Calu3 (cell line): ENCODE results near the gene YBX1. TPM values are rescaled to one million over a fixed set of nuclear protein-coding genes. Genes with fewer than 3 reads are reported as not detected.

Experiments
- BruUV-seq: library from RNA; stranded (reverse); fragments of 400-500 nt; replicated peaks from 2 replicates; lab custom pipeline; 2021; lab: Mats Ljungman, UMichigan
- CTCF ChIA-PET: fragments of 300-600 bp; sonication (Branson Sonifier 250); formaldehyde crosslinking; loops from one replicate; lab custom pipeline; 2022; ENCODE audit warnings: antibody characterized with exemption; lab: Charles Lee
- DNase-seq: peaks from one replicate; pipeline ENCODE4 v3.0.0; 2022
- H3K27ac Mint-ChIP-seq: one replicate; pipeline ENCODE4 v1.8.0; 2022; ENCODE audit warnings: mixed read lengths; ENCODE audit not compliant: unreplicated experiment
- H3K27me3 Mint-ChIP-seq: one replicate; pipeline ENCODE4 v1.8.0; 2022; ENCODE audit warnings: mixed read lengths; ENCODE audit not compliant: unreplicated experiment
- H3K36me3 Mint-ChIP-seq: one replicate; pipeline ENCODE4 v1.8.0; 2022; ENCODE audit warnings: mild to moderate bottlenecking, moderate library complexity, mixed read lengths; ENCODE audit not compliant: insufficient read depth, unreplicated experiment
- H3K4me1 Mint-ChIP-seq: one replicate; pipeline ENCODE4 v1.8.0; 2022; ENCODE audit warnings: mild to moderate bottlenecking, low read depth, mixed read lengths; ENCODE audit not compliant: unreplicated experiment
- H3K4me3 Mint-ChIP-seq: one replicate; pipeline ENCODE4 v1.8.0; 2022; ENCODE audit warnings: mild to moderate bottlenecking, low read depth, moderate library complexity, mixed read lengths; ENCODE audit not compliant: unreplicated experiment
- H3K9me3 Mint-ChIP-seq: one replicate; pipeline ENCODE4 v1.8.0; 2022; ENCODE audit warnings: low read depth, mixed read lengths; ENCODE audit not compliant: unreplicated experiment
- CTCF ChIP-seq: fragments of 200-600 bp; IDR thresholded peaks from one replicate; pipeline ENCODE4 v1.8.0; 2022; ENCODE audit warnings: antibody characterized with exemption; ENCODE audit not compliant: unreplicated experiment
- intact Hi-C: fragments of 100-400 bp; cut with micrococcal nuclease; formaldehyde crosslinking; loops from one replicate; pipeline ENCODE4 v1.10.0; 2022; ENCODE audit not compliant: unreplicated experiment
- total RNA-seq: library from RNA; stranded (reverse); gene quantifications from 2 replicates; pipeline ENCODE4 v1.2.3, GENCODE V29; 2022

The YBX1 gene
- total RNA-seq, 1 experiment from 2014 or later: 937 TPM

DNA sequence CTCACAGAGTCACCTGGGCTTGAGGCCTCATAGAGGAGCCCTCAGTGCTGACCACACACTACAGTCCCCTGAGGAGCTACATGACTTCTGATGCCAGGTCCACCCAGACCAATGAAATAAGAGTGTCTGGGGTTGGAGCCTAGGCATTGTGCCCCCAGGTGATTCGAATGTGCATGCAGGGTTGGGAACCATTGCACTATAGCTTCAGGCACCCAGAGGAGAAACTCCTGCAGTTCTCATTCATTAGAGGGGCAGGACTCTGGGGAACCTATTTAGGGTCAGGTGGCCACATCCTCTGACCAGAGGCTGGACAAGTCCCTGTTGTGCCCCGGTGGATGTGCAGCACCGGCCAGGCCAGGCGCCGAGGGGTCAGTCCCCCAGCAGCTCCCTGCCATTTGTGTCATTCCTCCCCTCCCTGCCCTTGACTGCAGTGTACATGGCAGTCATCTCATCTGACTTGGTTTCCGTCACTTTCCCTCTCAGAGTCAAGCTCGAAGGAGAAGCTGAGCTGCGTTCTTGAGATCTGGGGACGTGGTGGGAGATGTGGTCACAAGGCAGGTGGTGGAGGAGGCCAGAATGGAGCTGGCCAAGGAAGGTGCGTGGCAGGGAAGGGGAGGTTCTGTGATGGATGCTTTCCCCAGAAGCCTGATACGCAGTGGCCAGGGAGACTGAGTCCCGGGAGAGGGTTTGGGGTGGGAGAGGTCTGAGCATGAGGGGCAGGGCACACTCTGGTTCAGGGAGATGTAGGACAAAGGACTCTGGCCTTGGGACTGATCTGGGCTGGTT lies 51.4 kb downstream of the YBX1 start:
- Mint-ChIP-seq H3K36me3 (no peaks in the 10 kb centered on the region), H3K27me3 (no peaks in the 10 kb centered on the region), H3K9me3 (no peaks in the 10 kb centered on the region), H3K27ac (no peak overlapping the region), H3K4me1 (no peaks in the 10 kb centered on the region), H3K4me3 (no peak overlapping the region)
- CTCF ChIA-PET: no interaction called here
- no peak for TF ChIP-seq CTCF
- BruUV-seq: no TSS peak
- intact Hi-C loops: no loop called here
- no peak for DNase-seq

DNA sequence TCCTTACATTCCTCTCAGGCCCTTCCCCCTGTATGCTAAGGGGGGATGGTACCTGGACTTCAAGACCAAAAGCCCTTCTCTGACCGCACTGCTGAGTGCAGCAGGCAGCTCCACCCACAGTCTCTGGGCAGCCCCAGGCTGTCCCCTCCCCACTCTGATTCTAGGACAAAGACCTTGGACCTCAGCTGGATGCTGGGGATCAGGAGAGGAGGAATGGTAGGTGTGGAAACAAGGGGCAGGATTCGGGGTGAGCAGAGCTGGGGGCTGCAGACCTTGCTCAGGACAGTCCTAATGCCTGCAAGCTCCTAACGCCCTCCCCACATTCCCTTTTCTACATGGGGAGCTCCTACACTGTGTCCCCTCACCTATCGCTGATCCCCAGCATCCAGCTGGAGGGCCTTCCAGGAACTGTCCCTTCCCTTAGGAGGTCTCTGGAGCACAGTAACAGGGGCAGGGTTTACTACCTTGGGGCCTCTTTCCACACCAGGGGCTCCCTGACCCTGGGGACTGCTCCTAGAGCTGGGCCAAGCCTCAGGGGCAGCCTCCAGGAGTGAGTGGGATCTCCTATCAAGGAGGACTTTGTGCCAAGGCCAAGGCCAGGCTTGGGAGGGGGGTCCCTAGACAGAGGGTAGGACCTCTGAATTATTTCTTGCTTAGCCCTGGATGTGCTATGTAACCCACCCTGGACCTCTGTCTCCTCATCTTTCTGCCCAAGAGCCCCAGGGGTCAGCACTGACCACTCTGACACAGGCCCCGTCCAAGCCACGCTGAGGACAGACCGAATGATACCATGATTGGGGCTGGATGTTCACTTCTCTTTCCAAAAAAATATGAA lies 52.2 kb downstream of the YBX1 start:
- no peak for DNase-seq
- TF ChIP-seq CTCF: no peak
- CTCF ChIA-PET: no interaction called here
- Mint-ChIP-seq H3K4me3 (no peak overlapping the region), H3K27me3 (no peaks in the 10 kb centered on the region), H3K27ac (no peak overlapping the region), H3K4me1 (no peaks in the 10 kb centered on the region), H3K36me3 (no peaks in the 10 kb centered on the region), H3K9me3 (no peaks in the 10 kb centered on the region)
- intact Hi-C loops: no loop called here
- BruUV-seq: no TSS peak

DNA sequence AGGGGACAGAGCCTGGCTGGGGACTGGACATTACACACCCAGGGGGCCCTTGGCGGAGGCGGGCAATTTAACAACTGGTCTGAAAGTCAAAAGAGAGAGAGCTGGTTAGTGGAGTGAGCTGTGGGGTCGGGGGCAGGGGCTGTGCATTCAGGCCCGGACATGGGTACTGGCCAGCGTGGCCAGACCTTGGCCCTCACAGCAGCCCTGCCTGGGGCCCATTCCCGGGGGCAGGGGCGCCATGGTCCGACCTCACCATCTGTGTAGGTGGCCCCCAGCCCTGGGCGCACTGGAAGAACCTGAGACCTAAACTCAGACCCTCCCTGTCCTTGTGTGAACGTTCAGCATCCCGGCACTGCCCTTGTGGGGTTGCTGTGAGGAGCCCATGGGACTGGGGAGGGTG lies 52.8 kb downstream of the YBX1 start:
- Mint-ChIP-seq H3K4me3 (no peak overlapping the region), H3K36me3 (no peaks in the 10 kb centered on the region), H3K27me3 (no peaks in the 10 kb centered on the region), H3K9me3 (no peaks in the 10 kb centered on the region), H3K4me1 (no peaks in the 10 kb centered on the region), H3K27ac (no peak overlapping the region)
- TF ChIP-seq CTCF: no peak
- DNase-seq: no peak
- CTCF ChIA-PET: no interaction called here
- no TSS peak for BruUV-seq
- intact Hi-C loops: no loop called here

- DNase-seq: no peak
- Mint-ChIP-seq H3K4me3 (no peak overlapping the region), H3K4me1 (no peaks in the 10 kb centered on the region), H3K27ac (no peak overlapping the region), H3K27me3 (no peaks in the 10 kb centered on the region), H3K9me3 (no peaks in the 10 kb centered on the region), H3K36me3 (no peaks in the 10 kb centered on the region)
- CTCF ChIA-PET: interaction anchor here (0.6 to 1.0 kb wide), 2 partner anchors 31 to 48 kb away, joined by 3 to 8 read pairs; partner anchors contain the start of genes C1orf50 and P3H1
- BruUV-seq: no TSS peak
- no peak for TF ChIP-seq CTCF
- intact Hi-C loops: no loop called here
Observed at GRCh38 chr1:42735477-42736105, 53.4 kb downstream of the YBX1 start.
